Activated CD4-positive, alpha-beta T cell treated with anti-CD3 and anti-CD28 coated beads, Interleukin-2, amount 50 U/mL, for 16 hours (primary cell): ENCODE measurements around the gene SND1.

ENCODE experiments used
- DNase-seq: peaks from one replicate; pipeline ENCODE4 v3.0.0-alpha.2; 2020

The SND1 gene

DNA sequence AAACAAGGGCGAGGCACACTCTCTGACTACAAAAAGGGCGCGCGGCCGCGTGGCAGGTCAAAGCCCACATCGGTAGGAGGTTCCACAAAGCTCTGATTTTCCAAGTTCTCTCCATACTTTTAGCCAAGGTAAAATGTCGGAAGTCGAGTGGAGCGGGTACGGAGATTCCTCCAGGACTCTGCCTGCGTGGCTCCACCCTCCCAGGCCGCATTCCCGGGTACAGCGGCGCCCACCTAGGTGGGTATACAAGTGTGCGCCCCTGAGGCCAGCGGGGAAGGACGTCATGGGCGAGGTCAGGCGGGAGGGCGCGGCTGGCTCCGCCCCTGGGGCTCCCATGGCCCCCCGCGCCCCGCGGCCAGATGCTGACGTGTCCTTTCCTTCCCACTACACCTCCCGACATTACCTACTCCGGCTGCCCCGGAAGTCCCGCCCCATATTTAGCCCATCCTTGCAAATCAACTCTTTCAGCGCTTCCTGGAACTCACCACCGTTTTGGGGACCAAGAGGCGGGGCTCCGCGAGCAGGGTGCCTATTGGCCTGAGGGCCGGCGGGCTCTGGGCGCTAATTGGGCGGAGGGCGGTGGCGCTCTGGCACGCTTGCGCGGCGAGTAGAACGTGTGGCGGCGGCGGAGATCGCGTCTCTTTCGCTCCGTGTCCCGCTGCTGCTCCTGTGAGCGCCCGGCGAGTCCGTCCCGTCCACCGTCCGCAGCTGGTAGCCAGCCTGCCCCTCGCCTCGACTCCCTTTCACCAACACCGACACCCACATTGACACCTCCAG lies at the start of gene SND1:
Gene SND1 (plus strand): TSS at position 639 of the 777 bp plus-strand sequence. CDS start 180 bp downstream, outside the sequence.
- peak; percentile 100 for DNase-seq

DNA sequence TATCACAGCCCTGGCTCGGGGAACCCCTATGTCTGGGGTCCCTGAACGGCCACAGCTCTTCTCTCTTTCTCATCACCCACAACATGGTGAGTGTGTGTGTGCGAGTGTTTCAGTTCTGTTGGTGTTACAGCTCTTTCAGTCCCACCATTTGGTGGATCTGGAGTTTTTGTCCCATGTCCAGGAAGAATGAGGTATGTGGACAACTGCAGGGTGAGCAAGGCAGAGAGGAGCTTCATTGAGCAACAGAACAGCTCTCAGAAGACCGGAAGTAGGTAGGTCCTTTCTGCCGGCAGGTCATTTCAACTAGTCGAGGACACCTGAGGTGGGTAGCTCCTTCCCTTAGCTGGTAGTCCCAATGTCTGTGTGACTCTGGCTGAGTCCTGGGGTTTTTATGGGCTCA lies 43.5 kb upstream of the SND1 start:
- DNase-seq: no peak

DNA sequence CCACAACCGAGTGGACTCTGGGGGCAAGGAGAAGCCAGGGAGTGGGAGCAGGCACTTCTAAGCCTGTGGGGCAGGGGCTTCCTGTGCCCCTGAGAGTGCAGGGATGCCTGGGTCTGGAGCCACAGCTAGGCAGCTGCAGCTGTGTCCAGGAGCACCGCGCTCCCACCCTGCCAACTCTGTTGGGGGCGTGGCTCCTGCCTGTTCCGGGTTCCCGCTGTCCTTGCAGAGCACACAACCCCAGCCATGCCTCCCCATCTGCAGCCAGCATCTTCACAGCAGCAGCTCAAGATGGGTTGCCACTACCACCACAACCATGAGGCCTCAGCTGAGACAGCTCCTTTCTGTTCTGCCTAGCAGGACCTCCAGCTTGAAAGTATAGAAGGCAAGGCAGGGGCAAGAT lies 42.7 kb upstream of the SND1 start:
- DNase-seq: no peak

DNA sequence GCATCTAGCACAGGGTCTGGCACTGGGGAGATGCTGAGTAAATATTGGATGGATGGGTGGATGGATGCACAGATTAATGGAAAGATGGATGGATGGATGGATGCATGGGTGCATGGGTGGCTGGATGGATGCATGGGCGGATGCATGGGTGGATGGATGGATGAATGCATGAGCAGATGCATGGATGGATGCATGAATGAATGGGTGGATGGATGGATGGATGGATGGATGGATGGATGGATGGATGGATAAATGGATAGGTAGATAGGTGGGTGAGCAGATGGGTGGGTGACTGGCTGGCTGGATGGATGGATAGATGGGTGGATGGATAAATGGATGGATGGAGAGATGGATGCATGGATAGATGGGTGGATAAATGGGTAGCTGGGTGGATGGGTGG lies 39.7 kb upstream of the SND1 start:
- no peak for DNase-seq

DNA sequence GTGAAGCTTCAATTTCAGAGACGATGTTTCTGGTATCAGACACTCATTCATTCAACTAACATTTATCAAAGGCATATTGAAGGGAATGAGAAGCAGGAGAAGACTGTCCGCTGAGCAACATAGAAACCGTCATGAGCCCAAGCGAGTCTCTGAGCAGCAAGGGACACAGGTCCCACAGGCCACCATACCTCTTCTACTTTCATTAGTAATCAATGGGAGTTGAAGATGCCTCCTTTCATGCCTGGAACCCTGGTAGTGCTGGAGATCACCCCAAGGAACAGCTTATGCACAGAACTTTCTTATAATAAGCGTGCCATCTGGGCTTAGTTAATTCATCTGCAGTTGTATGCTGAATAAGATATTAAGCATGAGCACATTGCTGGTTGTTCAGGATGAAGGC lies 35.3 kb upstream of the SND1 start:
- DNase-seq: no peak

DNA sequence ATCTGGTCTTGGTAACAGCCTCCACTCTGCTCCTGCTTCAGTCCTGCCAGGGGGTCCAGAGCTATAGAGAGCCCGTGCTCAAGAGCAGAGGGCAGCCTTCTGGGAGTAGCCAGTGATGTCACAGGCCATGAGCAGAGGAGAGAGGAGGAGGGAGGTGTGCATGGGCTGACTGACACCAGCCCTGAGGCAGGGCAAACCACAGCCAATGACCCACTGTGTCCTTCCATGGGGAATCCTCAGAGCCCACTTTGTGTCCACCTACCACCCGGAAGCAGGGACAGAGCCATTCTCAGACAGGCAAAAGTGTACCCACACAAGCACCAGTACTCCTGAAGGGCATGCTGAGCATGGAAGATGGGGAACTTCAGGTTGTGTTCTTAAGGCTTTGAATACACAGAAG lies 34.0 kb upstream of the SND1 start, which contains the start of gene PAX4:
Gene PAX4 (minus strand): TSS at position 101 of the 400 bp plus-strand sequence. CDS start 2,214 bp downstream, outside the sequence.
- no peak for DNase-seq

DNA sequence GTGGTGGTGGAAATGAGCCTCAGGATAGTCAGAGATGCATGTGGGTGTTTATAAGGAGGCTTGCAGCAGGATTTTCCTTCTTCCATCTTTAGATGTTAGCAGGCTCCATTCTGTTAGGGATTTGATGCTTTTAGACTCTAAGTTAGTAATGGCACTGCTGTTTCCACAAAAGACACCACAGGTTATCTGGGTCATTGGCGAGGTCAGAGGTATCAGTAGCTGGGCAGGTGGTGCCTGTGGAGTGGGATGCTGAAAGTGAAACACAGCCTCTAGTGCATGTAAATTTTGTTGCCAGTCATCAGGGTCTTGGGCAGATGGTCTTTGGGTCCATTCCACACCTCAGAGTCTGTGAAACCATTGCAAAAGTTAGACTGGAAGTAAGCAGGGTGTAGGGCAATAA lies 33.2 kb upstream of the SND1 start:
- DNase-seq: no peak

DNA sequence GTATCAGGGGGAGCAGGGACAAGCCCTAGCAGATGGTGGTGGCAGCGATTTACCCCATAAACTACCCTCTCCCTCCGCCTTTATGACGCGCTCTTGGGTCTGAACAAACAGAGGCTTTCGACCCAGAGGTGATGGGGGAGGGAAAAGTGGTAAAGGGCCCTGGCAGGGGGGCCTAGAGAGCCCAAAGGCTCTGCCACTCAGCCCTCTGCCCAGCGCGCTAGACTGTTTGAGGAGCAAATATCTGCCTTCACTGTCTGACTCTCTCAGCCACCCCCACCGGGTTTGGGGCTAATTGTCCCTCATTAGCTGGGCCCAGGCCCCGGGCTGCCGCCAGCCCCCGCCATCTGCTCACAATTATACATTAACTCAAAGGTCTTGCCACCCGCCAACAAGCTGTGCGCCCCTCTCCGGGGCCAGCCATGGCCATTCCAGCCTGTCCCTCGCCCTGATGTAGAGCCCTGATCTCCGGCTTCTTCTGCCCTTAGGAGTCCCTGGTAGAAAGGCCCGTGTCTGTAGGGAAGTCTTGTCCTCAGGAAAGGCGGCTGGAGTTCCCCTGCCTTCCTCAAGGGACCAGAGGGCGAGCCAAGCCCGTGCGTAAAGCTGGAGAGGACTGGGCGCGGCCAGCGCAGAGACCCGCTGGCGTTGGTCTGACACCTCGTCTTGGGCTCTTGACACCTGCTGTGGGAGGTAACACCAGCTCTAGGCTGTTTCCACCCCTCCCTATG lies 32.2 kb upstream of the SND1 start:
- DNase-seq: no peak

DNA sequence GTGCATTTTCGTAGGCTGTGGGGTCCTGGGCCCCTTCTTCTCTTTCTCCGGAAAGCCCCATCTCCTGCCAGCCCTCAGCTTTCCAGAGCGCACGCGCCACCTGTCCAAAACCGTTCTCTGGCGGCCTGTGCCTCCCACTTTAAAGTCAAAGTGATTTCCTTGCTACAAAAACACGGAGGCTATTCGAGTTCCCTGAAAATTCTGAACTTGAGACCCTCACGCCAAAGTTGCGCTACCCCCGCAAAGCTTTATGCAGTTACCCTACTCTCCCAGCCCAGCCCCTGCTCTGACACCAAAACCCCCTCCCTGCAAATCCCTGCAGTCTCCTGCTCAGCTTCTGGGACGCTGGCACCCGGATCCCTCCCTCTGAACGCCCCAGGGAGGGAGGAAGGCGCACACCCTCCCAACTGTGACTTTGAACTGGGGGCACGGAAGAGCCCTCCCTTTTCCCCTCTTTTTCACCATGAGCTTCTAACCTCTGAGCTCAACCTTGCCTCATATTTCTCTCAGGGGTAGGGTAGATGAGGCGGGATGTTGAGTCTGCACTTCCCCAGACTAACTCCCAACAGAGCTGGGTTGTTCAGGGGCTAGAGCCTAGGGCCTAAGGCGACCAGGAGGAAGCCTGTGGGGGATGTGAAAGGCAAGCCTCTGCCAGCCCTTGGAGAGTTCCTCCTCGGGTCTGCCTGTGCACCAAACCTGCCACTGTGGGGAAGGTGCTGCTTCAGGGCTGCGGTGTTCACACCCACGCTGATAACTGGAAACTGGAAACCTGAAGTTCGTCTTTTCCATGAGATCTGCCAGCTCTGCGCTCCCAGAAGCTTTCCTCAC lies 31.4 kb upstream of the SND1 start:
- no peak for DNase-seq

DNA sequence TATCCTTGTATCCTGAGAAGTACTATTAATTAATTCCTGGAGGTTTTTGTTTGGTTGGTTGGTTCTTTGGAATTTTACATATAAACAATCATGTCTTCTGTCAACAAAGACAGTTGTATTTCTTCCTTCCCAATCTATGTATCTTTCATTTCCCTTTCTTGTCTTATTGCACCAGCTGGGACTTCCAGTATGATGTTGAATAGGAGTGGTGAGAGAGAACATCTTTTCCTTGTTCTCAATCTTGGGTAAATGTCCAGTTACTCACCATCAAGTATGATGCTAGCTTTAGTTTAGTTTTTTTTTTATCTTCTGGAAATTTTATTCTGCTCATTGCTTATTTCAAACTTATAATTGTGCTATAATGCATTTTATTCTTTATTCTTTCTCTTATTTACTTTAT lies 26.7 kb upstream of the SND1 start:
- DNase-seq: no peak

DNA sequence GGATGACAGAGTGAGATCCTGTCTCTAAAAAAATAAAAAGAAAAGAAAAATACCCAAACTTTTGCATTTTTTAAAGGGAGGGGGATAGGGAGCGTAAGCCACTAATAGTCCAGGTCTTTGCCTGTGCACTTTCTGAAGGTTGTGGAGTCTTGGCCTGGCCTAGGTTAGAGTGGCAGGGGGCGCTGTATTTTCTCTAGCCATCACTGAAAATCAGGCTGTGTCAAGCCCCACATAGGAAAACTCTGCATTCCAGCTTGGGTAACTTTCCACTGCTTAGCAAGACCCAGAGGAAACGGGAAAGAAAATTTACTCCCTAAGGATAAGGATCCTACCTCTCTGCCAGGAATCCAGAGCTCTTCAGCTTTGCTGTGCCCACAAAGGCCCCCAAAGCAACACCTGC lies 23.5 kb upstream of the SND1 start:
- no peak for DNase-seq

DNA sequence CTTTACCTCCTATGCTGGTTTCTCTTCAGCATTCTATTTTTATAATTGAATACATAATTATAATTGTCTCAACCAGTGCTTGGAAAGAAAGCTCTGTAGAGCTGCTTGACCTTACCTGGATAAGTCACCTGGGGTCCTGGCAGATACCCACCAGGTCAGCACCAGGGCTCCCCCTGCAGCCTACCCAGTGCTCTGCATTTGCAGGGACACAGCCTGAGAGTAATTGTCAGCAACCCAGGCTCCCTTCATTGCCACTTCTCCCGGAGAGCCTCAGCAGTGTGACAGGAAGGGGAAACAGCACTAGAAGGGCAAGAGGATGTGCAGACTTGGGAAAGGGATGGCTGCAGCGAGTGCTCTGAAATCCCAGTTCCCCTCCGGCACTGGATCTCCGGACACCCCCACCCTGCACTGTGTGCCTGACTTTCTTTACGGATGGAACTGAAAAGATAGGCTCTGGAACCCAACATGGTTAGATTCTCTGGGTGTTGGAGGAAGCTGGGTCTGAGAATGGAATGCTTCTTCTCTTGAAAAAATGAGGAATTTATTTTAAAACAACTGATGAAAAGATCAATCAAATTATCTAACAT lies 22.6 kb upstream of the SND1 start:
- DNase-seq: peak; percentile 33

DNA sequence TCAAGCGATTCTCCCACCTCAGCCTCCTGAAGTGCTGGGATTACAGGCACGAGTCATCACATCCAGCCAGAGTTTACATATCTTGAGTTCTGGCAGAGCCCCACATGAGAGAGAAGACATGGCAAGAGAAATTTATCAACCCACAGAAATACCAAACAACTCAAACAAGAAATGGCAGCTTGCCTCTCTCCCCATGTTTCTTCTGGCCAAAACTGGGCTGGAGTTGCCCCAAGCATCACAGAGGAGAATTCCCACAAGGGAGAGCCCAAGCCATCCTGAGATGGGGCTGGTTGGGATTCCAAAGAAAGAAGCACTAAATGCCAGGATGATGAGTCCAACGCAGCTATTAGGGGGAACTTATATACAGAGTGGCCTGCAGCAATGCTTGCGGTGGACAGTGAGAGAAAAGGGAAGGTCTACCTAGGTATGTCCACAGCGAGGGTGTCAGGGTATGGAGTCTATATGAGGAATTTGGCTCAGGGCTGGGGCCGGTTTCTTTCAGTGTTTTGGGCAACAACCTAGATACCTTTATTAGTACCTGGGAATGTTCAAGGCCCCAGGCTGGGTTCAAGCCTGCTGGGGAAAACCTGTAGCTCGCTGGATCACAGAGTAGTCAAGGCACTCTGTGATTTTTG lies 19.6 kb upstream of the SND1 start:
- no peak for DNase-seq

DNA sequence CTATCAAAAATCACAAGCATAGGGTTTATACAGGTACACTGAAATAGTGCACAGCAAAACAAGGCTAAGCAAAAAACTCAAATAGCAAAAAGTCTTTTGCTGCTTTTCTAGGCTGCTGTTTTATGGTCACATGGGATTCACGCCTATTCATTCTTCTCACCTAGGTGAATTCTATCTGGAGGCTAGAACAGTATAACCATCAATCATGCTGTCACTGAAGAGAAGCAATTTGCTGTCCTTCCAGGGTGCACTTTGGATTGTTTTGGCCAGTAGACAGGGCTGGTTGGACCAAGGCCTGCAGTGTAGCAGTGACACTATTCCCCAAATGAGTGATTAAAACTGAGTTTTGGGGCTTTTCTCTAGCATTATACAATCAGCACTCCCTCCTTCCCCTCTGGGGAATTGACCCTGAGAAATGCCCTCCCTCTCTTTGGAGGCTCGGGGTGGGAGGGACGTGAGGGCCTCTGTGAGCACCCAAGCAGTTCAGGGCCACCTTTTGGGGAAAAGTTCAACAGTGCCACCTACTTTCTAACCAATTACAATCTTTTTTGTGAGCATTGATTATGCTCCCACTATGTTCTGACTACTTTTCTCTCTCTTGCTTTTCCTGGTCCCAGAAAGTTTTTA lies 16.2 kb upstream of the SND1 start:
- no peak for DNase-seq

DNA sequence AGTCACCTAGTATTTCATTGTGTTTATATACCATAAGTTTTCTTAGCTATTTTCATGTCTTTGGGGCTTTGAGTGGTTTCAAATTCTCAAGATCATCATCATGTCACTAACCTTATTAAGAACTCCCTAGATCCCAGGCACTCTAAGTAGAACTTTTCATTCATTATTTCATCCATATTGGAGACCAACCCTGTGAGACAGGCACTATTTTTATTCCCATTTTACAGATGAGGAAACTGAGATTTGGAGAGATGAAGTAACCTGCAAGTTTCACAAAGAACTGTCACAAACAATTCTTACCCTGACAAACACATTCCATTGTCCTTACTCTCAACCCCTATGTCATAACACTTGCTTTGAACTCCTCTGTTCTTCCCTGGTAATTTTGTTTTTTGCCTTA lies 13.8 kb upstream of the SND1 start:
- no peak for DNase-seq

DNA sequence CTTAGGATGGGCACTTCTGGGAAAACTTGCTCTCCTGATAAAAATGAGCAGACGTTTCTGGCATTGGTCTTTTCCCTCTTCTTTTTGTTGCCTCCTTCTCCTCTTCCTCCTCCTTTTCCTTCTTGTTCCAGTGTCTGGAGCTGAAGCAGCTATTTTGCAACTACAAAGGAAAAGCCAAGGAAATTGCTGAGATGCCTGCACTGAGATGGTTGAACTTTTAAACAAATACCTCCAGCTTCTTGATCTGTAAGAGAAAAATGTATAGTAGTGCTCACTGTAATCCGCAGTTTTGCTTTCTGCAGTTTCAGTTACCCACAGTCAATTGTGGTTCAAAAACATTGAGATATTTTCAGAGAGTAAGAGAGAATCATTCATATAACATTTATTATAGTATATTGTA lies 7.5 kb upstream of the SND1 start:
- DNase-seq: no peak

DNA sequence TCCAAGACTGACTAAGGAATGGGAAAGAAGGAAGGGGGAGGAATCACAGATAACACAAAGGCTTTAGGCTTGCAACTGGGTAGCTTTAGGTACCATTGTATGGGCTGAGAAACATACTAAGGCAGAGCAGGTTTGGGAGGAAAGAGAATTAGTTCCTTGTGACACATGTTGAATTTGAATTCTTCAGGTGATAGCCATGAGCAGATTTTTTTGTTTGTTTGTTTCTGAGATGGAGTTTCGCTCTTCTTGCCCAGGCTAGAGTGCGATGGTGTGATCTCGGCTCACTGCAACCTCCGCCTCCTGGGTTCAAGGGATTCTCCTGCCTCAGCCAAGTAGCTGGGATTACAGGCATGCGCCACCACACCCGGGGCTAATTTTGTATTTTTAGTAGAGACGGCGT lies 4.4 kb upstream of the SND1 start:
- no peak for DNase-seq

DNA sequence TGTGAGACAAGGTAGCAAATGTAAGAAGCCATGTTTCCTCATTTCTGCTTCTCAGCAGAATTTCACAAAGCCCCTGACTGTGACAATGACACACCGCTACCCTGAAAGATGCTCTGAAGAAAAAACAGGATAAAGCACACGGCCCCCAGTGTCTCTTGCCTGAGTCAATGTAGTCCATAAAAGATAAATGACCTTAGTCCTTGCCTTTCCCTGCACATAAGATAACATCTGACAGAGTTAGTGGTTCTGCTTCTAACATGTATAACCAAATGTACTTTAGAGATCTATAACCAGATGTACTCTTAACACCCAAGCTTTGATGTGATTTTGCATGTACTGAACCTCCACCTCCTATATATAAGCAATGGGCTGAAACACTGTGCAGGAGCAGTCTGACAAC lies 3.0 kb upstream of the SND1 start:
- DNase-seq: no peak

DNA sequence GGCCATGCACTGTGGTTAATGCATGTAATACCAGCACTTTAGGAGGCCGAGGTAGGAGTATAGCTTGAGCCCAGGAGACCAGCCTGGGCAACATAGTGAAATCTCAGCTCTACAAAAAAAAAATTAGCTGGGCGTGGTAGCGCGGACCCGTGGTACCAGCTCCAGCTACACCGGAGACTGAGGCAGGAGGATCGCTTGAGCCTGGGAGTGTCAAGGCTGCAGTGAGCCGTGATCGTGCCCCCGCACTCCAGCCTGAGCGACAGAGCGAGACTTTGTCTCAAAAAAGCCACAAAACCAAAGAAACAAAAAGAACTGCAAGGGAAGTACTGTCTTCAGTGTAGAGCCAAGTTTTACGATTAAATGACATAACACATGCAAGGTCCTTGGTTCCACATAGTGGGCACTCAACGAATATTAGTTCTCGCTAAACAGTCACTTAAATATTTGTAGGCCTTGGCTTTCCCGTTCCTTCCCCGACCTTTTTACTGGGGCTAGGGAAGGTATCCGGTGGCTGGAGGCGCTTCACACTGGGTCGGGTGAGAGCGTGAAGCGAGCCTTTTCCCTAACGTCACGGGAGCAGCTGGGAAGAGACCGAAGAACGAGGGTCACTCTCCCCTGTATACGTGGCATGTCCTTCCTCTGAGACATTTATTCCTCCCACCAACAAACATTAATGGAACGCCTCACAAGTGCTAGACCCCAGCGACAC lies 993 bp upstream of the SND1 start:
- DNase-seq: no peak

DNA sequence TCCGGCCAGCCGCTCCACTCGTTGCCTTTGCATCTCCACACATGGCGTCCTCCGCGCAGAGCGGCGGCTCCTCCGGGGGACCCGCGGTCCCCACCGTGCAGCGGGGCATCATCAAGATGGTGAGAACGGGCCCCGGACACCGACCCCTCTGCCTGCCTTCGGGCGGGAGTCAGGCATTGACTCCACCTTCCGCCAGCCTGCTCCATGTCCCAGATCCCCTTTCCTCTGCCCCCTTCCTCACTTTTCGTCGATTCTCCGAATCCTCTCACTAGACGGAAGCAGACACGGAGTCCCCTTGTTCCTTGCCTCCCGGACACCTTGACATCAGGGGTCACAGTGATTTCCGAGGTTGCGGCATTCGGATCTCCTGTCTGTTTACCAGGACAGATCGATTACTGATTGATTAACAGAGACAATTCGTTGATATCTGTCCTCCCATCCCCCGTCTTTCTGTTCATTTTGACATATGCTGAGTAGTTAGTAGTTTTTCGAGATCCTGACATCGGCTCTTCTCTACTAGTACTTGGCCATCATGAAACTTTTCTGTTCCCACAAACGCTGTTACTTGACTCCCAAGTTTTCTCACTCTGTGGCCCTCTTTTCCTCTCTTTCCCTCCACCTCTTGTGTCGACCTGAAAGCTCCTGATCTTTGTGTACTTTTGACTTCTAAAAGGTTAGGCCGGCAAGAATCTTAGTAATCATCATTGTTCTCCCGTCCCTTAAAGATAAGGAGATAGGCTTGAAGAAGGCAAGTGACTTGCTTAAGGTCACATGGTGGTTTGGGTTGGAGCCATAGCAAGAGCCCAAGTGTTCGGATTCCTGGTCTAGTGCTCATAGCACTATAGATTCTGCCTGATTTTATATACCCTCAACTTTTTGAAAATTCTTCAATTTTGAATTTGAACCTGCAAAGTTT lies 597 bp downstream of the SND1 start:
- DNase-seq: peak; percentile 21
